GM19043 (cell line): ENCODE data around the gene VWA8.
"Not testable (repeated sequence)": the region's sequence is repeated elsewhere in the genome, so short reads cannot be mapped to it uniquely, and the experiment has no call there.

Source experiments
- ATAC-seq: cut with Tn5 transposase; IDR thresholded peaks from one replicate; pipeline ENCODE4 v1.9.1; 2021; ENCODE audit warnings: low read depth; ENCODE audit not compliant: unreplicated experiment

VWA8 gene

DNA sequence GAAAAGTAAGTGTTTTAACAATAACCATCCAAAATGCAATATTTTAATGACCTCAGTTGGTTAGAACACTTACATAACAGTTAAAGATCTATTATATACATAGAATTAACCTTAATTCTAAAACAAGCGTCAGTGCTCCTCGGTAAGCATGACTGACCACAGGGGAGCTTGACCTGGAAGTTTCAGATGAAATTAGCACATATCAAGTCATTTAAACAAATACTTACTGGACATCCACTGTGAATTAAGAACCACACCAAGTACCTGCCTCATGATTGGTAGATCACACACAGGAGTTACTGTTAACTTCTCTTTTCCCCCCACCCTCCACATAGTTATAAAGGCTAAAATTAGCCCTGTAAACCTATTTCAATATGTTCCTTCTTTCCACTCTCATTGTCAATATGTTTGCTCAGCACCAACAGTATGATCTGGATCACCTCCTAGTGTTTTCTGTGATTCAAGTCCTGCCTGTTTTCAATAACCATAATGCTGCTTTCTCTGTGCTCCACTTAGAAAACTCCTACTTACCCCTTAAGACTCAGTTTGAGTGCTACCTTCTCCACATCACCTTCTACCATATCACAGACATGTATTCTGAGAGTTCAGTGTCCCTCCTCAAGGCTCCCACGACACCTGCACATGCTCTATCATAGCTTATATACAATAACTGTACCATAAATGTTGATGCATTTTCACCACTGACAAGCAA is 209.0 kb downstream of the VWA8 start:
- ATAC-seq = no peak

DNA sequence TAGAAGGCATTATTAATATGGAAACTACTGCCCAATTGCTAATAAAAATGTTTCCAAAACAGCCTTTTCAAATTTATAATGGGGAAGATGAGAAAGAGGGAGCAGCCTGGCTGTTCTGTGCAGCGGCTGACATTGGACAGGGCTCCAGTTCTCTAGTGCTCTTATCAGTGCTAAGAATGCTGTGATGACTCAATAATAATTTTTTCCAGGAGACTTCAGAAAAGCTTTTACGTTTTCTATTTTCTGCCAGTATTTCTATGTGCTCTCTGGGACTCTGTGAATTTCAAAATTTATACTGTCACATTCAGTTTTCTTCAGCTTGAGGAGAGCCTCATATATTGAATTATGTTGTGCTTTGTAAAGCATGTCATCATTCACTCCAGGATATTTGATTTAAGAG is 209.6 kb downstream of the VWA8 start:
- ATAC-seq = no peak

DNA sequence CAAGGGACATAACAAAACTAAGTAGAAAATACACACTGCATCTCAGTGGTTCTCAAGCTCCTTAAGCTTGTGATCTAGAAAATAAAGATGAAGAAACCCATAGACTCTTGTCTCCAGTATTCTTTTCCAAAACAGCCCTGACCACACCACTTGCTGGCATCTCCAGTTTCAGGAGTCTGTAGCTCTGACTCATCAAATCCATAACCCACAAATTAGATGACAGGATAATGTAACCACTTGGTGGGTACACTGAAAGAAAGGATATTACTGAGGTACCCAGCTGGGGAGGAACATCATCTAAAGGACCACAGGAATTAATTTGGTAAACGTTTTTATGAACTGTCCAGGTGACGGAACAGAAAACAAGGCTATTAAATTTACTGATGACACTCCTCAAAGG is 214.7 kb downstream of the VWA8 start:
- ATAC-seq = no peak

DNA sequence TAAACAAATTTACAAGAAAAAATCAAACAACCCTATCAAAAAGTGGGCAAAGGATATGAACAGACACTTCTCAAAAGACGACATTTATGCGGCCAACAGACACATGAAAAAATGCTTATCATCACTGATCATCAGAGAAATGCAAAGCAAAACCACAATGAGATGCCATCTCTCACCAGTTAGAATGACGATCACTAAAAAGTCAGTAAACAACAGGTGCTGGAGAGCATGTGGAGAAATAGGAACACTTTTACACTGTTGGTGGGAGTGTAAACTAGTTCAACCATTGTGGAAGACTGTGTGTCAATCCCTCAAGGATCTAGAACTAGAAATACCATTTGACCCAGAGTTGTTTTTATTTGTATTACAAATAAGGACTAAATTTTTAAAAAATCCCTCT is 215.4 kb downstream of the VWA8 start:
- ATAC-seq = not testable (repeated sequence)

DNA sequence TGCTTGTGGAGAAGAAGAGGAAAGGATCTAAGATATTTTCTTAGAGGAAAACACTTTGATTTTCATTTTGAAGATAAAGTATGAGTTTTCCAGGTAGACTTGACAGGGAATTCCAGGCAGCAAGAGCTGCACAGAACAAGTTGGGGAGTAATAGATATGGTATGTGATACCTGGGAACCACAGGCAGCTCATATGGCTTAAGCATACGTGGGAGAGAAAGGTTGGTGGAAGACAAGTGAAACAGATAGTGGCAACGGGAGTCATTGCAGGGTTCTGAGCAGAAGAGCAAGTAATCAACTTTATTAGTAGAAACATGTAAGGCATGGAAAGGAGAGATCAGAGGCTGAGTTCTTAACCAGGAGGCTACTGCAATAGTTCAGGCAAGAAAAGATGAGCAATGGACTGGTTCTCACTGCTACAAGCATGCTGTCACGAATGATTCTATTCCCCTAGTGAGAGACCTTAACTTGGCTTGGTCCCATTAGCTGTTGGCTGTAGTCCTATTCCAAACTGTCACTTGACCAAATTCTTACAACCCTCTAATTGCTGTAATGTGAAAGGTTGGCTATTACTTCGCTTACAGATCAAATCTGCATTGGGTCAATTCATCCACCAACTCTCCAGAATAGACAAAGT is 217.9 kb downstream of the VWA8 start:
- no peak for ATAC-seq

DNA sequence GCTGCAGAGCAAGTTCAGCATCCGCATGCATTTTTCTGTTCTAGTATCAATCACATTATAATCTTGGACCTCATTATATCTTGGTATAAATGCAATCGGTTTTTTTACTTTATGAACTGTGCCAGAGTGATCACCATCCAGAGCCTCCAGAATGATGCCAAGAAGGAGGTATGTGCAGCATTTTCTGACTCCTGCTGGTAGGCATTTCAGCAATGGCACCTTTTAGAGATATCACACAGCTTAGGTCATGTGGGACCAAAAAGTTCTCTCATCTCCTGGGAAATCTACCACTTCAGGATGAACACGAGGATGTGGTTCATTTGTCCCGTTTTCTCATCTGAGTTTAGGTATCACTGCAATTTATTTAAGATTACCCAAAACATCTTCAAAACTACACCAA is 220.4 kb downstream of the VWA8 start:
- no peak for ATAC-seq

DNA sequence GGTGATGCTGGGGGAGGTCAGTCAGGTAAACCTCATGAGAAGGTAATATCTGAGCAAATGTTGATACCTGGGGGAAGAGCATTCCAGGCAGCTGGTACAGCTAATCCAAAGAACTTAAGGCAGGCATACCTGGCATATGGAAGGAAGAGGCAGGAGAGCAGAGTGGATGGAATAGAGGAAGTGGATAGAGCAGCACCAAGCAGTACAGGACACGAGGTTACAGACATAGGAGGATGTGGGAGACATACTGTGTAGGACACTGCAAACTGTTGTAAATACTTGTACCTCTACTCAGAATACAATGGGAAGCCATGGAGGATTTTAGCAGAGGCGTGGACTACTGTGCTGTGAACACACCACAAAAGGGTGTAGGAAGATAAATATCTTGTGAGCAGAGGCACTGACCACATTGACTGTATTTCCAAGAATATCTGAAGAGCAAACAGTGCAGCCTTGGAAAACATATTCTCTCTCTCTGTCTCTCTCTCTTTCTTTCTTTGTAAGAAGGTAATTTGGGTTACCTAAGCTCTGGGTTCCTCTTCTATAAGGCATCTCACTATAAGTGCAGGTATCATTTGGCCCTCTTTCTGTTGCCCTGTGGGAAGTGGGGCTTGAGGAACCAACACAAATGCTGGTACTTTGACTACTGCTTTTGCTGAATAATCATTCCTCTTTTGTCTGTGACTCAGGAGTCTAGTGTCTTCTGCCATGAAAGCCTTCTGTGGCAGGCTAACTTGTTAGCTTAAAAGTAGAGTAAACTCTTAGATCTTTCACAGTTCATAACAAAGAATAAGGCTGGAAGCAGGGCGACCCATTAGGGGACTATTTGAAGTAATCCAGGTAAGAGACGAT is 238.0 kb downstream of the VWA8 start:
- ATAC-seq = no peak

DNA sequence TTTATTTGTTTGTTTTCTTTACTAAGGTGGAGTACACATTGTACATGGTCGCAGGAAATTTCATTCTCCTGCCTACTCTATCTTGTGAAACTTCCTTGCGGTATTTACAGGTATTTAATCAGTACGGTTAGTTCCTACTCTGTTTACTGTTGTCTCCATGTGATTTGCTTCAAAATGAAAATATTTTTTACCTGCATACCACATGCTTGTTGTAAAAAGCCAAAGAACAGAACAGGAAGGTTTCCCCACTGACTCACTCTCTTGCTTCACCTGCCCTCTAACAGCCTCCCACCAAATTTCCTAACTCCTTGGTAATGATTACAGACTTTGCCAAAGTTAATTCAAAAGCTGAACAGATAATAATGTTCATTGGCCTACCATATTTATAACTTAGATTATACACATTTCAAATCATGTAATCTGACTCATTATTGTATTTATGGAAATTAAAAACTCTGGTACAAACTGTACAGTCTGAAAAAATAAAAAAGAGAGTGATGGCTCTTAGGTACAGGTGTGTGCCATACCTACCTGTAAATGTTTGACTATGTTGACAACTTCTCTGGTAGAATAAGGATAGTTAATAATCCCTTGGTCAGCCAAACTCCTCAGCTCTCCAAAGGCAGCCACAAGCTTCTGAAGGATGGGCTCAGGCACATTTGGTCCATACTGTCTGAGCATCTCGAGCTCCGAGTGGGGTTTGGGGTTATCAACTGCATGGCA is 239.9 kb downstream of the VWA8 start:
- ATAC-seq = no peak

DNA sequence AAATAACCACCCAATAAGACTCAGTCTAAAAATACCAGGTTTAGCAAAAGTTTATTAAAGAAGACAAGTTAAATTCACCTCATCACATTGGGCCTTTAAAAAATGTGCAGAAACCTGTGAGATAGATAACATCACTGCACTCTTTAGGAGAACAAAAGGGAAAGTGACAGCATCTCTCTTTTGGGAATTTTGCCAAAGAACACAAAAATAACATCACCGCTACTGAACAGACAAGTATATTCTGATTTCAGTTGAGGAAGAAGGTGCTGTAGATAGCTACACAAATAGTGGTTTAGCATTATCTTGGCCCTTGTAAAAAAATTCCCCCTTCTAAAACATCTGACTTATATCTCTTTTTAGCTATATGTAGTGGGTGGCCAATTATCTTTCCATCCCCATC is 244.7 kb downstream of the VWA8 start:
- ATAC-seq = no peak

DNA sequence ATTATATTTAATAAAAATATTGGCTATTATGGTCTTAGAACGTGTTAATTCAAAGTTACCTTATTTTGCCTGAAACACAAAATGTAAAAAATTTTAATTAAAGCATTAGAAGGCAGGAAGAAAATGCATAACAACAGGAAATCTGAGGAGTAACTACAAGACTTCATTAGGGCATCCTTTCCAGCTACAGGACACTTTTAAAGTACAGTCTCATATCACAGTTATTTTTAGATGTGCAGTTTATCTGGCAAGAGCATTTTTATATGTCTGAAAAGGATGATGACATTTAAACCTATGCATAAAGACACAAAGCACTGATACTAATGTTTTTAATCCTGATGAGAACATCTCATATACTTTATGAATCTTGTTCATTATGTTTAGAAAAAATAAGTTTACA is 247.5 kb downstream of the VWA8 start:
- ATAC-seq = no peak

DNA sequence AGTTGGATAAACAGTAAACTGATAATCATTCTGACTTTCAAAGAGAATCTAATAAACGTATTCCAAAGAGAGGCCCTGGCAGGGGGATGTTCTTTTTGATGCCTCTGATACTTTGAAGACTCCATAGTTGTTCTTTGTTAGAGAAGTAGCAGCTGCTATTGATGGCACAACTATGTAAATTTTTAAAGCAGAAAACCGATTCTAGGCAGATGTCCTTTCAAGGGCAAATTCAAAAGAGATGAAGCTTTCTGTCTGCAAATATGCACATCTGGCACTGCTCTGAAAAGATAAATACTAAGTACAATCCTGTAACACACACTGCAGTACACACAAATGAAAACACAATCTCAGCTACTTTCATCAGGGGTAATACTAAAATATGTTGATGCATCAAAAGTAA is 250.1 kb downstream of the VWA8 start:
- no peak for ATAC-seq

DNA sequence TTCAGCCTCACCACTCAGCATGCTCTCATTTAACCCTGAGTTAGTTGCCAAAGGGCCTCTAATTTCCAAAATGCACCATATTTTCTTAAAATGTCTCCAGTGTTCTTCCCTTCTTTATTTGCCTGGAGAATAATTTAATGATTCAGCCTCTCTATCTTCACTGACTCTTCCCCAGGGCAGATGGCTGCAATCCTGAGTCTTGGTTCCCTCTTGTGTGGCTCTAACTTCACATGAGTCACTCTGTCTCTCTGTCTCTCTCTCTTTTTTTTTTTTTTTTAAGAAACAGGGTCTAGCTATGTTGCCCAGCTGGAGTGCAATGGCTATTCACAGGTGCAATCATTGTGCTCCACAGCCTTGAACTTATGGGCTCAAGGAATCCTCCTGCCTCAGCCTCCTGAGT is 251.4 kb downstream of the VWA8 start:
- no peak for ATAC-seq

DNA sequence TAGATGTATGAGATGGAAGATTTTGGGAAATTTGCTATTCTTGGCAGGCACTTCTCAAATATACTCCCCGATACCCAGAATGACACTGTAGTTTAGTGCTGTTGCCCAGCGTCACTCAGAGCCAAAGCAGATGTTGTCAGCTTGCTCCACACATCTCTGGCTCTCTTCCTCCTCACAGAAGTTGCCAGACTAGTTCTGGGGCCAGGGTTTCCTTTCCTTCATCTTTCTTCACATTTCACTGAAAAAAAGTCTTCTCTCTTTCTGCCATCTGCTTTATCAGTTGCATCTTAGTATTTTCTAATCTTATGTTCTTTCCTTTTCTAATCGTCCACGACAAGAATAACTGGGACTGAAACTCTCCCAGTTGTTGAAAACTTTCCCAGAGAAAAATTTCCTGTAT is 252.2 kb downstream of the VWA8 start:
- no peak for ATAC-seq

DNA sequence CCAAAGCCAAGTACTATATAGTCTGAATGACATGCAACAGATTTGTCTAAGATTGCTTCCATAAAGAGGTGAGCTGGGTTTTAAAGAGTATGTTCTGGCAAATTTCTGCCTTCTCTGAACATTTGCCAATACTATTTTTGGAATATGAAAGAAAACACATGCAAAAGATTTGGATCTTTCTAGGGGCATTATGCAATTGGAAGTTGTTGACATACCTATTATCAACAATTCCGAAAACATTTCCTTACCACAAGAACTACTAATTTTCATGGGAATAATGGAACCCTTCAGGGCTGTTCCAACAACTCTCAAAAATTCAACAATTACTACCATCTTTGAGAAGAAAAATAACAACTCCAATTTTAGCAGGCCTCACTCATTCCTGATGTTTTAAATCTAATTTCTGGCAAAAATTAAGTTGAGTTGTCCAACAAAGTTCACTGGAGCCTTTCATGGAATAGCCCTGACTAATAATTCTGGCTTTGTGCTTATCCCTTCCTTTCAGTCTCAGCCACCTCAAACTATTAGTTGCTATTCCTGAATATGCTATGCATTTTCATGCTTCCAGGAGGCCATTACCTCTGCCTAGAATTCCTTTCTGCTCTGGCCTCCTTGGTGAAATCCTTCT is 253.6 kb downstream of the VWA8 start:
- no peak for ATAC-seq

DNA sequence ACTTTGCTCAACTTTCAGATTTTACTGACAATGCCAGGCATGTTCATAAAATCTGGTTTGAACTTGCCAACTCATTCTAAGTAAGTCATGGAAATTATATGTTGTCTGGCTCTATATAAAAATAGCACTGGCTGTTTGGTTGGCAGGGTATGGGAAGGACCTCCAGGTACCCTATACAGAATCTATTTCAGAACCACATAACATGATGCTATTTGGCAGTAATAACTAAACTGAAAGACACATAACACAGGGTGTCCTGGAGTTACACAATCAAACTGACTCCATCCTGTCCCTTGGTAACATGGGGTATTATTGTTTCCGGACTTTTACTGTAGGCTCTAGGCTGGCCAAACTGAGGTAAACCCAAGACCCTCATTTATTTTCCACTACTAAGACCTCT is 254.8 kb downstream of the VWA8 start:
- no peak for ATAC-seq

DNA sequence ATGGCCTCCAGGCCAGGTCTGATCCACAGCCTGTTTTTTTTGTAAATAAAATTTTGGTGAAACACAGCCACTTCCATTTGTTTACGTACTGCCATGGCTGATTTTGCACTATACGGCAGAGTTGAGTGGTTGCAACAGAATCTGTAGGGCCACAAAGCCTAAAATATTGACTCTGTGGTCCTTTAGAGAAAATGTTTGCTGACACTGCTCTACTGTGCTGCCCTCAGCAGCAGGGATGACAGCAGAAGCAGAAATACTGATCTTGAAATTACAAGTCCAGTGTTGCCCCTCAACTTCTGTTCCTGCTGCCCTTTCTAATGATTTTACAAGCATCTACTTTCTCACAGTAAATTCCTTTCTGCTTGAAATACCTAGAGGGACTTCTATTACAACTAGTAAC is 258.4 kb downstream of the VWA8 start:
- no peak for ATAC-seq

DNA sequence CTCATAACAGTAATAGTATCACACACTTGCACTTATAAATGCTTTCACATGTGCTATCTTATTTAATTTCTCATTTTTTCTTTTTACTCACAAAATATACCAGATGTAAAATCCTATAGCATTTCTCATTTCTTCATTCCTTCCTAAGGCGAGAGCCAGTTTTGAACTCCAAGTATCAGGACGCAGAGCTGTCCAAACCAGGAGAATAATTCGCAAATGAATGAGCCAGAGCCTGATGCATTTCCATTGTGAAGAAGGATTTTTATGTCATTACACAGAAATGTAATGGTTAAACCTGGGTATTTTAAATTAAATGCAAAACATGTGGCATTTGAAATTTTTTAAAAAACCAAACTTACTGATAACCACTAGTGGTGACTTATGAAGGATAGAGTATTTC is 259.2 kb downstream of the VWA8 start:
- no peak for ATAC-seq

DNA sequence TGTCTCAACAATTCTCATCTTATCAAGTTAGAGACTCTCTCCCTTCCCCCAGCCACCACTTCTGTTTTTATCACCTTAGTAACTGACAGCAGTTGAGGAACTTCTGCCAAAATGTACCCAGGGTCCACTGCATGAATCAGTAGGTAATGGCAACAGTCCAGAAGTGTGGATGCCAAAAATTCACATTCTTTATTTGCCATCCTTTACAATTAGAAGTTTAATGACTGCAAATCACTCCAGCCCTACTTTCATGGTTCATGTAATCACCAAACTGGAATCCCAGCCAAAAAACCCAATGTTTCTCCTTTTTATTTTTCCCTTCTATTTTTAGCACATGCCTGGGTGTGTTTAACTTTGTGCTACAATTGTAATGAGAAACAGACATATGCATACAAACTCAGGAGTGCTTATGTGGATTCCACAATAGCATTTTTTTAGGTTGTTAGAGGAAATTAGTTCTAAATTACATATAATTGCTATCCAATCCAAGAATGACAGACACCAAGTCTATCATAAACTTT is 260.1 kb downstream of the VWA8 start:
- ATAC-seq = no peak

DNA sequence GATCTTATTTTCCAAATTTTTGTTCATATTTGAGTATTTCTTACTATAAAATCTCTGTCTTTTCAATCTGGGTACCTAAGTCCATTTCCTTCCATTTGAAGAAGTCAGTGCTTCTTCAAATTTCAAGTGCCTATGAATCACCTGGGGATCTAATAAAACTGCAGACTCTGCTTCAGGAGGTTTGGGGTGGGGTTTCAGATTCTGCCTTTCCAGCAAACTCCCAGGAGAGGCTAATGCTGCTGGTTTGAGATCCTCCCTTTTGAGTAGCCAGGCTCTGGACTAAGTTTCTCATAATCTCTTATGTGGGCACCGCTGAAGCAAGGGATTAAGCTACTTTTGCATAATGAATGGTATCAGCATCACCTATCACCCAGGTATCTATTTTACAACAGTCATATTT is 261.1 kb downstream of the VWA8 start:
- ATAC-seq = no peak

DNA sequence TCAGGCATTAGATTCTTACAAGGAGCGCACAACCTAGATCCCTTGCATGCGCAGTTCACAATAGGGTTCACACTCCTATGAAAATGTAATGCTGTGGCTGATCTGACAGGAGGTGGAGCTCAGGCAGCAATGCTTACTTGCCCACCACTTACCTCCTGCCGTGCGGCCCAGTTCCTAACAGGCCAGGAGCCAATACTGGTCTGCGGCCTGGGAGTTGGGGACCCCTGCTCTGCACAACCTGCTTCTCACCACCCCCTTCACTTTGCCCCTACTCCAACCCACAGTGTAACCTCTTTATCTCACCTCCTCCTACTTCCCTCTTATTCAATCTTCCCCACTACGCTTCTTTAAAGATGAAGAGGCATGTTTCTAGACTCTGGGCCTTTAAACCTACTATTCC is 263.3 kb downstream of the VWA8 start:
- ATAC-seq = no peak
